ENCODE measurements around the gene SPRR3. TPM values are rescaled to one million over a fixed set of nuclear protein-coding genes. Genes with fewer than 3 reads are reported as not detected.

Gene SPRR3
- total RNA-seq, 1 experiment from 2014 or later = not detected

GRCh38 chr1:152962876-152963415 lies 38.6 kb upstream of the SPRR3 start:
- H3K27ac ChIP-seq (ENCODE audit: low read depth, low read length) = no peak overlapping the region
- RAD21 ChIA-PET (ENCODE audit: low non-redundant PET in 1 of 2, low total read pairs in 2 of 2, uncharacterized antibody in 2 of 2, unreplicated experiment in 2 of 2) = no interaction called here
- CTCF ChIA-PET = no interaction called here

More at GRCh38 chr1:152962876-152963415, 38.6 kb upstream of the SPRR3 start:
- ATAC-seq (no peak), DNase-seq (ENCODE audit: low read depth, low spot score) (no peak)
- no peak overlapping the region for H2AFZ ChIP-seq (ENCODE audit: low read depth, low read length, poor library complexity, severe bottlenecking)
- BruUV-seq (replicated peaks) = no TSS peak
- TF ChIP-seq CEBPB (IDR thresholded peaks at IDR 0.05; ENCODE audit: low read depth) = no peak
- no peak for TF ChIP-seq TCF7L2 (IDR thresholded peaks at IDR 0.05; ENCODE audit: borderline replicate concordance, extremely low read depth, insufficient read depth, insufficient read length)
- TF ChIP-seq REST (IDR thresholded peaks at IDR 0.05; ENCODE audit: low read depth) = no peak
- TF ChIP-seq YY1 (IDR thresholded peaks at IDR 0.05; ENCODE audit: extremely low read depth, insufficient replicate concordance, low read depth, low read length) = no peak
- no peaks in the 10 kb centered on the region for H3K36me3 ChIP-seq (ENCODE audit: control insufficient read depth in 1 of 2, insufficient read depth in 2 of 2, low read length in 2 of 2)
- intact Hi-C loops (cut with micrococcal nuclease) = no loop called here
- H4K20me1 ChIP-seq (ENCODE audit: insufficient read depth) = no peaks in the 10 kb centered on the region; the same call in 1 of the 2 replicates
- H3K9me2 ChIP-seq (ENCODE audit: insufficient read depth) = no peaks in the 10 kb centered on the region
- no peak overlapping the region for H3K9ac ChIP-seq (ENCODE audit: low read length)
- no peaks in the 10 kb centered on the region for H3K9me3 ChIP-seq (ENCODE audit: control insufficient read depth in 1 of 2, insufficient read depth in 1 of 2, low read depth in 1 of 2, low read length in 2 of 2)
- no peak overlapping the region for H3K4me3 ChIP-seq (replicated peaks in 1 of 2; ENCODE audit: low read depth in 1 of 2, low read length in 2 of 2)
- H3K79me2 ChIP-seq (ENCODE audit: insufficient read depth, low read length) = no peaks in the 10 kb centered on the region
- H3K27me3 ChIP-seq (ENCODE audit: insufficient read depth, low read length) = peaks cover 23% of the 10 kb centered on the region
- H3K4me2 ChIP-seq (ENCODE audit: low read length) = no peak overlapping the region
- H3K4me1 ChIP-seq (ENCODE audit: control insufficient read depth in 1 of 2, insufficient read depth in 2 of 2, low read length in 2 of 2) = no peaks in the 10 kb centered on the region
- POLR2A ChIA-PET = no interaction called here

Data from HCT116 (cell line).